ENCODE results near the gene REM1.
"Not testable (repeated sequence)": the region's sequence is repeated elsewhere in the genome, so short reads cannot be mapped to it uniquely, and the experiment has no call there.

Gene REM1

GRCh38 chr20:31474758-31475427, at the start of gene REM1, which contains the start of gene DEFB124:
REM1 (plus strand) TSS chr20:31475288; CDS start chr20:31476446, 1,158 bp downstream.
DEFB124 (minus strand) TSS chr20:31475127; CDS start chr20:31473013, 2,114 bp downstream.
- no peak for DNase-seq

- DNase-seq = no peak
Measured at GRCh38 chr20:31425797-31426196, 49.3 kb upstream of the REM1 start.

GRCh38 chr20:31426891-31427551, 48.1 kb upstream of the REM1 start:
- DNase-seq = not testable (repeated sequence)

GRCh38 chr20:31427576-31427975, 47.5 kb upstream of the REM1 start:
- not testable (repeated sequence) for DNase-seq

GRCh38 chr20:31430568-31431115, 44.4 kb upstream of the REM1 start:
- no peak for DNase-seq

GRCh38 chr20:31440012-31440659, 35.0 kb upstream of the REM1 start, which contains the start of gene DEFB123:
DEFB123 (plus strand) TSS chr20:31440632; CDS start chr20:31440699, 67 bp downstream.
- DNase-seq = no peak

GRCh38 chr20:31446084-31446819, 28.8 kb upstream of the REM1 start:
- no peak for DNase-seq

GRCh38 chr20:31449511-31450414, 25.3 kb upstream of the REM1 start:
- DNase-seq = no peak

GRCh38 chr20:31452575-31452974, 22.5 kb upstream of the REM1 start:
- no peak for DNase-seq

- no peak for DNase-seq
Measured at GRCh38 chr20:31454361-31454760, 20.7 kb upstream of the REM1 start.

- not testable (repeated sequence) for DNase-seq
Measured at GRCh38 chr20:31470946-31471345, 4.1 kb upstream of the REM1 start.

- no peak for DNase-seq
Measured at GRCh38 chr20:31472395-31473330, 2.4 kb upstream of the REM1 start.

- DNase-seq = no peak
Measured at GRCh38 chr20:31473331-31474096, 1.6 kb upstream of the REM1 start.

GRCh38 chr20:31474097-31474436, 1.0 kb upstream of the REM1 start:
- DNase-seq = no peak

GRCh38 chr20:31475472-31476293, 595 bp downstream of the REM1 start:
- DNase-seq = no peak

- no peak for DNase-seq
Measured at GRCh38 chr20:31476294-31476585, 1.2 kb downstream of the REM1 start.

GRCh38 chr20:31476643-31477215, 1.6 kb downstream of the REM1 start:
- no peak for DNase-seq

GRCh38 chr20:31484001-31484400, 8.9 kb downstream of the REM1 start:
- no peak for DNase-seq
